ENCODE data around the gene KITLG.

The KITLG gene

GRCh38 chr12:88600272-88600671 is 20.0 kb upstream of the KITLG start:
- Histone ChIP-seq H3K27ac (ENCODE audit: low read depth, low read length, severe bottlenecking) (no peak overlapping the region), H3K4me3 (ENCODE audit: extremely low read depth, insufficient read depth, low read length, poor library complexity, severe bottlenecking) (no peak overlapping the region), H3K36me3 (ENCODE audit: control insufficient read depth, insufficient read depth, low read length) (no peaks in the 10 kb centered on the region), H3K4me1 (ENCODE audit: control insufficient read depth, insufficient read depth, low read length, poor library complexity, severe bottlenecking) (no peaks in the 10 kb centered on the region), H3K9me3 (ENCODE audit: control insufficient read depth, low read length) (no peaks in the 10 kb centered on the region)
- WGBS, 2 experiments (ENCODE audit: insufficient coverage in 2 of 2): 94 to 97% methylated on average over 3 of the region's 4 CpGs

DNA sequence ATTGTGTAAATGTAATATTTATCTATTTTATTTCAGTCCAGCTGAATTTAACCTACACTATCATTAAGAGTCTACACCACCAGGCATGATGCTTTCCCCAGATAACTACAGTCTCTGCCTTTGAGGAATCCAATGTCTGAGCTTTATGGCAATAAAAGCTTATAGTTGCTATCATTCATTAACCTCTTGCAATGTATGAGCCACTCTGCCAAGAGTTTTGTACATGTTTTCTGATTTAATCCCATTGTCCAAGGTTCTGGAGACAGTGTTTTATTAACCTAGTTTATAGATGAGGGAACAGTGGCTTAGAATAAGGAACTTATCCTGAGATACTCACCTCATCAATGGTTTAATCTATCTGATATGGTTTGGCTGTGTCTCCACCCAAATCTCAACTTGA is 17.1 kb upstream of the KITLG start:
- no peaks in the 10 kb centered on the region for H3K36me3 ChIP-seq (ENCODE audit: control insufficient read depth, insufficient read depth, low read length)
- no peaks in the 10 kb centered on the region for H3K9me3 ChIP-seq (ENCODE audit: control insufficient read depth, low read length)
- no peaks in the 10 kb centered on the region for H3K4me1 ChIP-seq (ENCODE audit: control insufficient read depth, insufficient read depth, low read length, poor library complexity, severe bottlenecking)
- H3K27ac ChIP-seq (ENCODE audit: low read depth, low read length, severe bottlenecking): no peak overlapping the region
- no peak overlapping the region for H3K4me3 ChIP-seq (ENCODE audit: extremely low read depth, insufficient read depth, low read length, poor library complexity, severe bottlenecking)

- no peaks in the 10 kb centered on the region for H3K36me3 ChIP-seq (ENCODE audit: control insufficient read depth, insufficient read depth, low read length)
These were observed 15.4 kb upstream of the KITLG start for GRCh38 chr12:88595697-88596096.

GRCh38 chr12:88594780-88595179 is 14.5 kb upstream of the KITLG start:
- Histone ChIP-seq H3K4me3 (ENCODE audit: extremely low read depth, insufficient read depth, low read length, poor library complexity, severe bottlenecking) (no peak overlapping the region), H3K4me1 (ENCODE audit: control insufficient read depth, insufficient read depth, low read length, poor library complexity, severe bottlenecking) (no peaks in the 10 kb centered on the region), H3K27ac (ENCODE audit: low read depth, low read length, severe bottlenecking) (no peak overlapping the region), H3K36me3 (ENCODE audit: control insufficient read depth, insufficient read depth, low read length) (no peaks in the 10 kb centered on the region), H3K9me3 (ENCODE audit: control insufficient read depth, low read length) (no peaks in the 10 kb centered on the region)
- WGBS, 2 experiments (ENCODE audit: insufficient coverage in 2 of 2): 88 to 89% methylated on average over 4 of the region's 4 CpGs

More at GRCh38 chr12:88595697-88596096, 15.4 kb upstream of the KITLG start:
- no peak overlapping the region for H3K27ac ChIP-seq (ENCODE audit: low read depth, low read length, severe bottlenecking)
- no peaks in the 10 kb centered on the region for H3K9me3 ChIP-seq (ENCODE audit: control insufficient read depth, low read length)
- no peak overlapping the region for H3K4me3 ChIP-seq (ENCODE audit: extremely low read depth, insufficient read depth, low read length, poor library complexity, severe bottlenecking)
- H3K4me1 ChIP-seq (ENCODE audit: control insufficient read depth, insufficient read depth, low read length, poor library complexity, severe bottlenecking): no peaks in the 10 kb centered on the region

GRCh38 chr12:88591343-88591742 is 11.1 kb upstream of the KITLG start:
- Histone ChIP-seq H3K4me3 (ENCODE audit: extremely low read depth, insufficient read depth, low read length, poor library complexity, severe bottlenecking) (no peak overlapping the region), H3K27ac (ENCODE audit: low read depth, low read length, severe bottlenecking) (no peak overlapping the region), H3K36me3 (ENCODE audit: control insufficient read depth, insufficient read depth, low read length) (no peaks in the 10 kb centered on the region), H3K9me3 (ENCODE audit: control insufficient read depth, low read length) (peaks cover 6% of the 10 kb centered on the region), H3K4me1 (ENCODE audit: control insufficient read depth, insufficient read depth, low read length, poor library complexity, severe bottlenecking) (no peaks in the 10 kb centered on the region)
- no CpG with 5 or more reads among the region's 2 CpGs for WGBS, 2 experiments (ENCODE audit: insufficient coverage in 2 of 2)

DNA sequence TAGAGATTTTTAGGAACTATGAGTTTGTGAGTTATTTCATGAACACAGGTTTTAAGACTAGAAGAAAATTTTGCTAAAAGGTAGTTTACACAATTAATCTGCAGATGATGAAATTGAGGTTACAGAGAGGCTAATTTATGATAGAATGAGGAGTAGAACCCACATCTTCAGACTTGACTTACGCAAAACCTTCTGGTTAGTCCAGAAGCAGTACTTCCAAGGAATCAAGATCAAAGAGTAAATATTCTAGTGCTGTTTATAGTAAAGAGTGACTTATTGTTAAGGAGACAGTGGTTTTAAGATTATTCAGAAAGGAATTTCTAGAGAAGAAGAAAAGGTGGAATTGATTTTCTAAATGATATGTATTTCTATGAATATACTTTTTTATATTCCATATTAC is 10.6 kb upstream of the KITLG start:
- Histone ChIP-seq H3K4me3 (ENCODE audit: extremely low read depth, insufficient read depth, low read length, poor library complexity, severe bottlenecking) (no peak overlapping the region), H3K9me3 (ENCODE audit: control insufficient read depth, low read length) (peaks cover 11% of the 10 kb centered on the region), H3K36me3 (ENCODE audit: control insufficient read depth, insufficient read depth, low read length) (no peaks in the 10 kb centered on the region), H3K4me1 (ENCODE audit: control insufficient read depth, insufficient read depth, low read length, poor library complexity, severe bottlenecking) (no peaks in the 10 kb centered on the region), H3K27ac (ENCODE audit: low read depth, low read length, severe bottlenecking) (no peak overlapping the region)
- WGBS, 2 experiments (ENCODE audit: insufficient coverage in 2 of 2): 100% methylated on average over 1 of the region's 1 CpG; no CpG with 5 or more reads in 1 of the 2 experiments

DNA sequence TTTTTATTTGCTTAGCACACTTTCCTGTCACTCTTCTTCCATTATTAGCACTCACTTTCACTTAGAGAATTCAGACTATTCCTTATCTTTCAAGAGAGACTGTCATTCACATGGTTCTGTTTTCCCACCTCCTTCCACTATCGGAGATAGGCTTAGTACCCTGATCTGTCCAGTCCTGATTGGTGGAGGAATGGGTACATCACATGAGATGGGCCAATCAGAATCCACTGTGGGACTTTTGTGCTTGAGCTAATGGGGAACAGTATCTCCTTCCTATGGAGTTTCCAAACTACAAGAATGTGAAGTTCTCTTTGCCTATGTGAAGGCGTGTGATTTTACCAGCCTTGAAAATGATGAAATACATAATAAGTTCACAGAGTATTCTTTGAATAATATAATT is 4.8 kb upstream of the KITLG start:
- H3K9me3 ChIP-seq (ENCODE audit: control insufficient read depth, low read length): peaks cover 14% of the 10 kb centered on the region
- no peak overlapping the region for H3K4me3 ChIP-seq (ENCODE audit: extremely low read depth, insufficient read depth, low read length, poor library complexity, severe bottlenecking)
- WGBS, 2 experiments (ENCODE audit: insufficient coverage in 2 of 2): 100% methylated on average over 1 of the region's 2 CpGs; no CpG with 5 or more reads in 1 of the 2 experiments
- H3K27ac ChIP-seq (ENCODE audit: low read depth, low read length, severe bottlenecking): no peak overlapping the region
- H3K36me3 ChIP-seq (ENCODE audit: control insufficient read depth, insufficient read depth, low read length): no peaks in the 10 kb centered on the region
- H3K4me1 ChIP-seq (ENCODE audit: control insufficient read depth, insufficient read depth, low read length, poor library complexity, severe bottlenecking): no peaks in the 10 kb centered on the region

GRCh38 chr12:88579601-88580050 is 645 bp downstream of the KITLG start:
- peaks cover 7% of the 10 kb centered on the region for H3K4me1 ChIP-seq (ENCODE audit: control insufficient read depth, insufficient read depth, low read length, poor library complexity, severe bottlenecking)
- peak overlapping the region; percentile 58 for H3K4me3 ChIP-seq (ENCODE audit: extremely low read depth, insufficient read depth, low read length, poor library complexity, severe bottlenecking)
- WGBS, 2 experiments (ENCODE audit: insufficient coverage in 2 of 2): 0% methylated on average over 18 to 24 of the region's 30 CpGs
- H3K9me3 ChIP-seq (ENCODE audit: control insufficient read depth, low read length): no peaks in the 10 kb centered on the region
- no peaks in the 10 kb centered on the region for H3K36me3 ChIP-seq (ENCODE audit: control insufficient read depth, insufficient read depth, low read length)
- H3K27ac ChIP-seq (ENCODE audit: low read depth, low read length, severe bottlenecking): no peak overlapping the region

DNA sequence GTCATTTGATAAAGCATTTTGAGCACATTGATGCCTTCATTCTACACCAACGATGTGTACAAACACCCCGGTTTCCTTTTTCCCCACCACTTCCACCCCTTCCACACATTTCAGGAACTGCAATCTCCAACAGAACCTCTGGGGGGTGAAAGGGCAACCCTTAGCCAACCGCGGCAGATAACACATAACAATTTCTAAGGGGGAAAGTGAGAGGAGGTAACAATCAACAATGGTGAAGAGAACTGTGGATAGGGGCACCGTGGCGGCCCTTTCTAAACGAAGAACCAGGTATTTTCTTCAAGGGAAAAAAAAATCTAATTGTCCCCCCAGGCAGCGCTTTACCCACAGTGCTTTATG is 1.1 kb downstream of the KITLG start:
- WGBS, 2 experiments (ENCODE audit: insufficient coverage in 2 of 2): 0% methylated on average over 2 to 3 of the region's 8 CpGs
- no peaks in the 10 kb centered on the region for H3K9me3 ChIP-seq (ENCODE audit: control insufficient read depth, low read length)
- H3K4me3 ChIP-seq (ENCODE audit: extremely low read depth, insufficient read depth, low read length, poor library complexity, severe bottlenecking): peak overlapping the region; percentile 58
- H3K4me1 ChIP-seq (ENCODE audit: control insufficient read depth, insufficient read depth, low read length, poor library complexity, severe bottlenecking): peaks cover 7% of the 10 kb centered on the region
- H3K36me3 ChIP-seq (ENCODE audit: control insufficient read depth, insufficient read depth, low read length): no peaks in the 10 kb centered on the region
- H3K27ac ChIP-seq (ENCODE audit: low read depth, low read length, severe bottlenecking): no peak overlapping the region

DNA sequence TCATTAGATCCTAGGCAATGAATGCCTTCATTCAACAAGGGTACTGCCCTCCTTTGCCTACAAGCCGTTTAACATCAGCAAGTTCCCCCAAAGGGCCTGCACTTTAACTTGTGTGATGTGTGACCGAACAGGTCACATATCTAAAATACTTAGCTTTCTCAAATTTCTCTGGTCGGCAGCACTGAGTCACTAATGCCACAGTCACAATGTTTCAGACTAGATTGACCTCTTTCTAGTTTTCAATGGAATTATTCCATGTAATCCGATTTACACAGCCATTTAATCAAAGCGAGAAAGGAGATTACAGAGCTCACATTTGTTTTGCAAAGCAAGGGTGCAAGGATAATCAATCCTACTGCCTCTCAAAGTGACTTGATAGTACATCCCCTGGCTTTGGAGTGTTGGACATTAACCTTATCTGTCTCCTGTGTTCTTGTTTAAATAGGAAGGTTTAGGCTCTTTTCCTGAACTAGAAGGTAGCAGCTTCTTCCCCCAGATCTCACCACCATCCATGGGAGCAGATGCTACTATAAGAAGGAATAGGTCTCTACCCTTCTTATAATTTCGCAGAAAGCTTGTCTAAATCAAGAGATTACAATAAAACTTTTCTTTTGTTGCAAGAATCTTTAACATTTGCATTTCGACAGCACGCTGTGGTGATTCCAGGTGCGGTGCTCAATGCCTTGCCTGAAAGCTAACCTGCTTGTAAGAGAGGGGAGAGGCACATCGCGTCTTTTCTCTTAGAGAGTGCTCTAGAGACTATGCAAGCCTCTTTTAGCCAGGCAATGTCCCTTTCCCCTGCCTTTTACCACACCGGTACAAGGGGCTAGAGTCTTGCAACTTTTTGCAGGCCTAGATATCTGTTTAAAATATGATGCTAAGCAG is 1.8 kb downstream of the KITLG start:
- H3K4me3 ChIP-seq (ENCODE audit: extremely low read depth, insufficient read depth, low read length, poor library complexity, severe bottlenecking): peak overlapping the region; percentile 58
- peak overlapping the region; percentile 36 for H3K27ac ChIP-seq (ENCODE audit: low read depth, low read length, severe bottlenecking)
- no peaks in the 10 kb centered on the region for H3K36me3 ChIP-seq (ENCODE audit: control insufficient read depth, insufficient read depth, low read length)
- WGBS, 2 experiments (ENCODE audit: insufficient coverage in 2 of 2): 8 to 10% methylated on average over 10 to 11 of the region's 12 CpGs
- peaks cover 10% of the 10 kb centered on the region for H3K4me1 ChIP-seq (ENCODE audit: control insufficient read depth, insufficient read depth, low read length, poor library complexity, severe bottlenecking)
- no peaks in the 10 kb centered on the region for H3K9me3 ChIP-seq (ENCODE audit: control insufficient read depth, low read length)

DNA sequence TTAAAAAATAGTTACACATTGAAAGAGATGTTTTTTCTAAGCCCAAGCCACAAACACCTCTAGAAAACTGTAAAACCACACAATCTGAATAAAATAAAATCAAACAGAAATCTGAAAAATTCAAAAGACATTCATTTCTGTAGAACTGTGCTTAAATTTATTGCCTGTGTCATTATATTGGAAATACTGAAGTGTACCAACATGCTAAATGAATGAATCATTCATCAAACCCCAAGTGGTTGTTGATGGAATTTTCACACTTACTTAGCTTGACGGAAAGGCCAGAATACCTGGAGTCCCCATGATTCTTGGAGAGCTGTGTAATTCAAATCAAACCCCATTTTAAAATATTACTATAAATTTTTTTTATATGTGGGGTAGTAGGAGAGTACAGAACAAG is 2.7 kb downstream of the KITLG start:
- Histone ChIP-seq H3K4me3 (ENCODE audit: extremely low read depth, insufficient read depth, low read length, poor library complexity, severe bottlenecking) (no peak overlapping the region), H3K27ac (ENCODE audit: low read depth, low read length, severe bottlenecking) (no peak overlapping the region), H3K9me3 (ENCODE audit: control insufficient read depth, low read length) (no peaks in the 10 kb centered on the region), H3K4me1 (ENCODE audit: control insufficient read depth, insufficient read depth, low read length, poor library complexity, severe bottlenecking) (peaks cover 19% of the 10 kb centered on the region), H3K36me3 (ENCODE audit: control insufficient read depth, insufficient read depth, low read length) (no peaks in the 10 kb centered on the region)
- WGBS, 2 experiments (ENCODE audit: insufficient coverage in 2 of 2): no CpG with 5 or more reads among the region's 1 CpG
